Upper lobe of right lung (tissue), 1 donor: ENCODE data around the gene IFNL3. TPM values are rescaled to one million over a fixed set of nuclear protein-coding genes. Genes with fewer than 3 reads are reported as not detected.

Experiments used
- ATAC-seq: fragments of 200-7000 bp; cut with Tn5 transposase; one replicate; pipeline ENCODE4 v1.9.1; 2020; ENCODE audit warnings: mild to moderate bottlenecking, moderate library complexity
- DNase-seq: peaks from one replicate; pipeline ENCODE4 v3.0.0-alpha.2; 2020
- H3K27ac ChIP-seq: fragments of 200-600 bp; one replicate; pipeline ENCODE4 v1.8.0; 2022
- H3K27me3 ChIP-seq: fragments of 200-600 bp; one replicate; pipeline ENCODE4 v1.8.0; 2022; ENCODE audit warnings: mild to moderate bottlenecking
- H3K36me3 ChIP-seq: fragments of 200-600 bp; one replicate; pipeline ENCODE4 v1.8.0; 2022
- H3K4me1 ChIP-seq: fragments of 200-600 bp; one replicate; pipeline ENCODE4 v1.8.0; 2022
- H3K4me3 ChIP-seq: fragments of 200-600 bp; one replicate; pipeline ENCODE4 v1.8.0; 2022; ENCODE audit warnings: mild to moderate bottlenecking
- H3K9me3 ChIP-seq: fragments of 200-600 bp; one replicate; pipeline ENCODE4 v1.8.0; 2022
- intact Hi-C: fragments of 100-400 bp; cut with DNase I; formaldehyde crosslinking; loops from one replicate; pipeline ENCODE4 v1.11.0; 2022
- total RNA-seq: library from RNA; stranded (reverse); fragmentation: NEBNext Ultra II Directional; extraction: Animal tissue kit (Norgen Biotek cat#: 25700); gene quantifications from one replicate; pipeline ENCODE4 v1.2.1, GENCODE V29; 2021
- TF ChIP-seq, protein P1 (sequence below): fragments of 200-600 bp; IDR thresholded peaks from one replicate; pipeline ENCODE4 v1.8.0; 2022; ENCODE audit warnings: antibody characterized with exemption
- donor health status: DM: no; HTN: yes; CAD: no; lungs with severe emphysema.

Gene IFNL3
- total RNA-seq, 1 donor from 2014 or later: not detected

DNA sequence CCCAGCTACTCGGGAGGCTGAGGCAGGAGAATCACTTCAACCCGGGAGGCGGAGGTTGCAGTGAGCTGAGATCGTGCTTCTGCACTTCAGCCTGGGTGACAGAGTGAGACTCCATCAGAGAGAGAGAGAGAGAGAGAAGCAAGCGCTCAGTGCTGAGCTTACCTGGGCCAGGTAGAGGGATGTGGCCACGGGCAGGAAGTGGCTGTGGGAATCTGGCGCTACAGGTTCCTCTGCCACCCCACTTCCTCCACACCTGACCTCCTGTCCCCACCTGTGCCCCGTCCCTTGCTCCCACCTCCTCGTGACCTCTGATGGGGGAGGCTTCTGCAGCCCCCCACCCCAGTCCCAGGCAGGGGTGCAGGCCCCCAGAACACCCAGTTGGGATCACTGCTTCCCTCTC is 49.1 kb downstream of the IFNL3 start:
- Histone ChIP-seq H3K4me3 (no peak overlapping the region), H3K27ac (no peak overlapping the region), H3K36me3 (no peaks in the 10 kb centered on the region), H3K9me3 (no peaks in the 10 kb centered on the region), H3K4me1 (peaks cover 7% of the 10 kb centered on the region), H3K27me3 (peaks cover 58% of the 10 kb centered on the region)
- intact Hi-C loops: no loop called here
- DNase-seq: no peak
- ATAC-seq: peak; percentile 29
- TF ChIP-seq, protein P1, sequence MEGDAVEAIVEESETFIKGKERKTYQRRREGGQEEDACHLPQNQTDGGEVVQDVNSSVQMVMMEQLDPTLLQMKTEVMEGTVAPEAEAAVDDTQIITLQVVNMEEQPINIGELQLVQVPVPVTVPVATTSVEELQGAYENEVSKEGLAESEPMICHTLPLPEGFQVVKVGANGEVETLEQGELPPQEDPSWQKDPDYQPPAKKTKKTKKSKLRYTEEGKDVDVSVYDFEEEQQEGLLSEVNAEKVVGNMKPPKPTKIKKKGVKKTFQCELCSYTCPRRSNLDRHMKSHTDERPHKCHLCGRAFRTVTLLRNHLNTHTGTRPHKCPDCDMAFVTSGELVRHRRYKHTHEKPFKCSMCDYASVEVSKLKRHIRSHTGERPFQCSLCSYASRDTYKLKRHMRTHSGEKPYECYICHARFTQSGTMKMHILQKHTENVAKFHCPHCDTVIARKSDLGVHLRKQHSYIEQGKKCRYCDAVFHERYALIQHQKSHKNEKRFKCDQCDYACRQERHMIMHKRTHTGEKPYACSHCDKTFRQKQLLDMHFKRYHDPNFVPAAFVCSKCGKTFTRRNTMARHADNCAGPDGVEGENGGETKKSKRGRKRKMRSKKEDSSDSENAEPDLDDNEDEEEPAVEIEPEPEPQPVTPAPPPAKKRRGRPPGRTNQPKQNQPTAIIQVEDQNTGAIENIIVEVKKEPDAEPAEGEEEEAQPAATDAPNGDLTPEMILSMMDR: no peak

DNA sequence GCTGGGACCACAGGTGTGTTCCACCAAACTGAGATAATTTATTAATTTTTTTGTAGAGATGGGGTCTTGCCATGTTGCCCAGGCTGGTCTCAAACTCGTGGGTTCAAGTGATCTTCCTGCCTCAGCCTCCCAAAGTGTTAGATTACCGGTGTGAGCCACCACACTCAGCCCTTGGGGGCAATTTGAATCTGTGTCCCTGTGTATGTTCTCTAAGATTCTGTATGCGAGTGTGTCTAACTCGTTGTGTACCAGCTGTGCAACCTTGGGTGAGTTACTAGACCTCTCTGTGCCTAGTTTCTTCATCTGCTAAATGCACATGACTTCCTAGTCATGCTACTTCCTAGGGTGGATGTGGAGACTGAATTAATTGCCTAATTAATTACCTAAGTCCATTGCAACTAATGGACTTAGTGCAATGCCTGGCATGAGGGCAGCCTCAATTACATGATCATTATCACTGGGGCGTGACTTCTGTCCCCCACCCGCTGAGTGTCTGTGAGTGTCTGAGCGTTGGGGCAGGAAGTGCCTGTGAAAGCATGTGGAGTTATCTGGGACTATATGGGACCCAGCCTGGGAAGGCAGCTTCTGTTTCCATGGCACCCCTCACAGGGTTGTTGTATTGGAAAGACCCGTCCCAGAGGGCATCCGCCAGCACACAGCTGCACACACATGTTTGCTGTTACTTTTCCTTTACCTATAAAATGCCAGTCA is 49.8 kb downstream of the IFNL3 start:
- no peak for DNase-seq
- Histone ChIP-seq H3K4me3 (no peak overlapping the region), H3K9me3 (no peaks in the 10 kb centered on the region), H3K27ac (no peak overlapping the region), H3K27me3 (peaks cover 51% of the 10 kb centered on the region), H3K4me1 (peaks cover 7% of the 10 kb centered on the region), H3K36me3 (no peaks in the 10 kb centered on the region)
- intact Hi-C loops: no loop called here
- TF ChIP-seq, protein P1: no peak
- ATAC-seq: no peak

DNA sequence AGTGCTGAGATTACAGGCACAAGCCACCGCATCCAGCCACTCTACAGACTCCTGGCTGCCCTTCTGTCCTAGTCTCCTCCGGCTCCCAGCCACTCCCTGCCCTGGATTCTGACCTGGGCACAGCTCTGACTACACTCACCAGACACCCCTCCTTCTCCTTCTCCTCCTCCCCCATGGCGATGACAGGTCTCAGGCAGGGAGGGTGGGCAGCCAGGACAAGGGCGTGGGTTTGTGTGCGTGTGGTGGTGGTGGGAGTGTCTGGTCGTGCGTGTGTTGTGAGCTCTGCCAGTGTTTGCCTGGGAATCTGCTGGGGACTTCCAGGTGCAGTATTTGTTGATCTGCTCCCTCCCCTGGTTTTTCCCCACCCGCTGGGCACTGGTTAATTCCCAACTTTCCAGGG is 51.0 kb downstream of the IFNL3 start:
- no peaks in the 10 kb centered on the region for H3K36me3 ChIP-seq
- no peak overlapping the region for H3K4me3 ChIP-seq
- TF ChIP-seq, protein P1: no peak
- no peak overlapping the region for H3K27ac ChIP-seq
- ATAC-seq (peak; percentile 72), DNase-seq (no peak)
- H3K9me3 ChIP-seq: no peaks in the 10 kb centered on the region
- intact Hi-C loops: no loop called here
- H3K27me3 ChIP-seq: peaks cover 44% of the 10 kb centered on the region
- H3K4me1 ChIP-seq: peaks cover 7% of the 10 kb centered on the region

Other genes starting within 250 kb of the IFNL3 start
- 7.6 TPM for gene FBXO27, start 212.5 kb downstream of the IFNL3 start, total RNA-seq
- not detected for gene ACP7, start 160.6 kb downstream of the IFNL3 start, total RNA-seq
- gene PAK4, start 119.2 kb downstream of the IFNL3 start, total RNA-seq: 72.8 TPM
- 0.46 TPM for gene NCCRP1, start 48.0 kb downstream of the IFNL3 start, total RNA-seq
- gene SYCN, start 40.7 kb downstream of the IFNL3 start, total RNA-seq: not detected
- not detected for gene IFNL4, start 3.9 kb upstream of the IFNL3 start, total RNA-seq
- not detected for gene IFNL2, start 23.4 kb upstream of the IFNL3 start, total RNA-seq
- gene IFNL1, start 51.4 kb upstream of the IFNL3 start, total RNA-seq: not detected
- gene LRFN1, start 75.9 kb upstream of the IFNL3 start, total RNA-seq: 2.2 TPM
- gene GMFG, start 91.0 kb upstream of the IFNL3 start, total RNA-seq: 113 TPM
- 81.2 TPM for gene SAMD4B, start 97.4 kb upstream of the IFNL3 start, total RNA-seq
- 33.3 TPM for gene PAF1, start 146.1 kb upstream of the IFNL3 start, total RNA-seq
- 28.8 TPM for gene MED29, start 146.4 kb upstream of the IFNL3 start, total RNA-seq
- gene ZFP36, start 161.8 kb upstream of the IFNL3 start, total RNA-seq: 224 TPM
- gene PLEKHG2, start 167.7 kb upstream of the IFNL3 start, total RNA-seq: 32.4 TPM
- 1,446 TPM for gene RPS16, start 190.9 kb upstream of the IFNL3 start, total RNA-seq
- gene SUPT5H, start 200.6 kb upstream of the IFNL3 start, total RNA-seq: 98.4 TPM
- gene TIMM50, start 235.8 kb upstream of the IFNL3 start, total RNA-seq: 43.9 TPM